Calu3 (cell line): Measurements from ENCODE around the gene NMNAT3. TPM values are rescaled to one million over a fixed set of nuclear protein-coding genes. Genes with fewer than 3 reads are reported as not detected.

ENCODE experiments used
- BruUV-seq: library from RNA; stranded (reverse); fragments of 400-500 nt; replicated peaks from 2 replicates; lab custom pipeline; 2021; lab: Mats Ljungman, UMichigan
- CTCF ChIA-PET: fragments of 300-600 bp; sonication (Branson Sonifier 250); formaldehyde crosslinking; loops from one replicate; lab custom pipeline; 2022; ENCODE audit warnings: antibody characterized with exemption; lab: Charles Lee
- DNase-seq: peaks from one replicate; pipeline ENCODE4 v3.0.0; 2022
- H3K27ac Mint-ChIP-seq: one replicate; pipeline ENCODE4 v1.8.0; 2022; ENCODE audit warnings: mixed read lengths; ENCODE audit not compliant: unreplicated experiment
- H3K27me3 Mint-ChIP-seq: one replicate; pipeline ENCODE4 v1.8.0; 2022; ENCODE audit warnings: mixed read lengths; ENCODE audit not compliant: unreplicated experiment
- H3K36me3 Mint-ChIP-seq: one replicate; pipeline ENCODE4 v1.8.0; 2022; ENCODE audit warnings: mild to moderate bottlenecking, moderate library complexity, mixed read lengths; ENCODE audit not compliant: insufficient read depth, unreplicated experiment
- H3K4me1 Mint-ChIP-seq: one replicate; pipeline ENCODE4 v1.8.0; 2022; ENCODE audit warnings: mild to moderate bottlenecking, low read depth, mixed read lengths; ENCODE audit not compliant: unreplicated experiment
- H3K4me3 Mint-ChIP-seq: one replicate; pipeline ENCODE4 v1.8.0; 2022; ENCODE audit warnings: mild to moderate bottlenecking, low read depth, moderate library complexity, mixed read lengths; ENCODE audit not compliant: unreplicated experiment
- H3K9me3 Mint-ChIP-seq: one replicate; pipeline ENCODE4 v1.8.0; 2022; ENCODE audit warnings: low read depth, mixed read lengths; ENCODE audit not compliant: unreplicated experiment
- intact Hi-C: fragments of 100-400 bp; cut with micrococcal nuclease; formaldehyde crosslinking; loops from one replicate; pipeline ENCODE4 v1.10.0; 2022; ENCODE audit not compliant: unreplicated experiment
- total RNA-seq: library from RNA; stranded (reverse); gene quantifications from 2 replicates; pipeline ENCODE4 v1.2.3, GENCODE V29; 2022
- TF ChIP-seq, protein P1 (sequence below): fragments of 200-600 bp; IDR thresholded peaks from one replicate; pipeline ENCODE4 v1.8.0; 2022; ENCODE audit warnings: antibody characterized with exemption; ENCODE audit not compliant: unreplicated experiment

The NMNAT3 gene
- total RNA-seq, 1 experiment from 2014 or later, result 7.2 TPM

GRCh38 chr3:139548801-139549200 is 129.0 kb downstream of the NMNAT3 start:
- peaks cover 24% of the 10 kb centered on the region for H3K4me1 Mint-ChIP-seq
- CTCF ChIA-PET, result interaction anchor here (0.6 kb wide), 1 partner anchor 200 kb away, joined by 3 read pairs; no protein-coding TSS in a partner anchor
- no peaks in the 10 kb centered on the region for H3K36me3 Mint-ChIP-seq
- no peak overlapping the region for H3K27ac Mint-ChIP-seq
- TF ChIP-seq, protein P1, sequence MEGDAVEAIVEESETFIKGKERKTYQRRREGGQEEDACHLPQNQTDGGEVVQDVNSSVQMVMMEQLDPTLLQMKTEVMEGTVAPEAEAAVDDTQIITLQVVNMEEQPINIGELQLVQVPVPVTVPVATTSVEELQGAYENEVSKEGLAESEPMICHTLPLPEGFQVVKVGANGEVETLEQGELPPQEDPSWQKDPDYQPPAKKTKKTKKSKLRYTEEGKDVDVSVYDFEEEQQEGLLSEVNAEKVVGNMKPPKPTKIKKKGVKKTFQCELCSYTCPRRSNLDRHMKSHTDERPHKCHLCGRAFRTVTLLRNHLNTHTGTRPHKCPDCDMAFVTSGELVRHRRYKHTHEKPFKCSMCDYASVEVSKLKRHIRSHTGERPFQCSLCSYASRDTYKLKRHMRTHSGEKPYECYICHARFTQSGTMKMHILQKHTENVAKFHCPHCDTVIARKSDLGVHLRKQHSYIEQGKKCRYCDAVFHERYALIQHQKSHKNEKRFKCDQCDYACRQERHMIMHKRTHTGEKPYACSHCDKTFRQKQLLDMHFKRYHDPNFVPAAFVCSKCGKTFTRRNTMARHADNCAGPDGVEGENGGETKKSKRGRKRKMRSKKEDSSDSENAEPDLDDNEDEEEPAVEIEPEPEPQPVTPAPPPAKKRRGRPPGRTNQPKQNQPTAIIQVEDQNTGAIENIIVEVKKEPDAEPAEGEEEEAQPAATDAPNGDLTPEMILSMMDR, result no peak
- H3K9me3 Mint-ChIP-seq, result peaks cover 2% of the 10 kb centered on the region
- intact Hi-C loops, result no loop called here
- H3K4me3 Mint-ChIP-seq, result no peak overlapping the region
- peaks cover 2% of the 10 kb centered on the region for H3K27me3 Mint-ChIP-seq
- DNase-seq, result no peak
- no TSS peak for BruUV-seq

GRCh38 chr3:139547666-139548065 is 130.1 kb downstream of the NMNAT3 start:
- H3K27ac Mint-ChIP-seq, result no peak overlapping the region
- CTCF ChIA-PET, result no interaction called here

GRCh38 chr3:139546772-139547171 is 131.0 kb downstream of the NMNAT3 start:
- H3K27me3 Mint-ChIP-seq, result no peaks in the 10 kb centered on the region
- TF ChIP-seq, protein P1, result peak; percentile 11
- no peak overlapping the region for H3K4me3 Mint-ChIP-seq
- no peak for DNase-seq
- H3K36me3 Mint-ChIP-seq, result no peaks in the 10 kb centered on the region
- H3K9me3 Mint-ChIP-seq, result peaks cover 2% of the 10 kb centered on the region
- BruUV-seq, result no TSS peak
- intact Hi-C loops, result no loop called here
- H3K4me1 Mint-ChIP-seq, result peaks cover 24% of the 10 kb centered on the region
- CTCF ChIA-PET, result no interaction called here
- no peak overlapping the region for H3K27ac Mint-ChIP-seq

More at GRCh38 chr3:139547666-139548065, 130.1 kb downstream of the NMNAT3 start:
- BruUV-seq, result no TSS peak
- Mint-ChIP-seq H3K36me3 (no peaks in the 10 kb centered on the region), H3K27me3 (no peaks in the 10 kb centered on the region), H3K9me3 (peaks cover 2% of the 10 kb centered on the region), H3K4me3 (no peak overlapping the region), H3K4me1 (peaks cover 24% of the 10 kb centered on the region)
- intact Hi-C loops, result no loop called here
- no peak for DNase-seq
- TF ChIP-seq, protein P1, result no peak

DNA sequence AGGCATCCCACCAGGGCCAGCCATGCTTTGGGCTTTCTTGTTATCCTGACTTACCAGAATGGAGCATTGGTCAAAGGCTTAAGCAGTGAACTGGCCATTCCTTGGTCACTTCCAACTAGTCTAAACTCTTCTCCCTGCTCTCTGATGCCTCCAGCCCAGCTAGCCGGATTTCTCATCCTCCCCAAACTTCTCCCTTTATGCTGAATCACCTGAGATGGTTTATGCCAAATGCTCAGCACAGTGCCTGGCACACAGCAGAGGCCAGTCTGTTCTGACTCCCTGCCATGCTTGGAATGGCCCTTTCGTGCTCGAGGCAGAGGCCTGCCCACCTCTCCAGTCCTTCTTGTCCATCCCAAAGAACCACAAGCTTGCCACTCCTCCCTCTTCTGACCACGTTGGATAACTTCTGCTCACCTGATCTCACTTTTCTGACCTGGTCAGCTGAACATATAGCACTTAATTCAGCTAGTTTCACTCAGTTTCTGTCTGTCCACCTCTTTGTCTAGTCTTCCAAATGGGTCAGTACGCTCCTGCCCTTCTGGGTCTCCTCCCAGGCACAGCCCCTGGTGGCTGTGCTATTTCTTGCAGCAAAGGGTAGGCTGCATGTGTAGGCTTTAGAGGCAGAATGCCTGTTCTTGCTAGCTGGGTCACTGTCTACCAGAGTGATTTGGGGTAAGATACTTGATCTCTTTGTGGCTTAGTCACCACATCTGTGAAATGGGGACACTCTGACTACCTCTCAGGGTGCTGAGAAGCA is 136.1 kb downstream of the NMNAT3 start:
- Mint-ChIP-seq H3K4me3 (no peak overlapping the region), H3K4me1 (peaks cover 24% of the 10 kb centered on the region), H3K9me3 (no peaks in the 10 kb centered on the region), H3K27ac (no peak overlapping the region), H3K27me3 (no peaks in the 10 kb centered on the region), H3K36me3 (peaks cover 10% of the 10 kb centered on the region)
- CTCF ChIA-PET, result interaction anchor here (0.6 kb wide), 1 partner anchor 66 kb away, joined by 3 read pairs; no protein-coding TSS in a partner anchor
- TF ChIP-seq, protein P1, result no peak
- intact Hi-C loops, result no loop called here
- DNase-seq, result no peak
- no TSS peak for BruUV-seq
